ENCODE results near the gene SP5. TPM values are rescaled to one million over a fixed set of nuclear protein-coding genes. Genes with fewer than 3 reads are reported as not detected.
A peak's percentile ranks its signal among the peaks of the same experiment; 100 is the strongest.

The SP5 gene
- total and polyA plus RNA-seq, 9 of the 15 experiments (the other 6 are each of a cell fraction or from before 2014, with no cell fraction given), result 0.03 to 1.7 (median 0.16) TPM; not detected in 1

- TF ChIP-seq ARID4B (CRISPR knock-in tag; IDR thresholded peaks at IDR 0.05), result peak; percentile 12; the same call in 1 of the 2 replicates
- TF ChIP-seq TAF7 (tag; IDR thresholded peaks at IDR 0.05), result 0 out of 2 replicates have a peak, but pooled peaks have one; percentile 6
- peak; percentile 41 for TF ChIP-seq HDAC2 (IDR thresholded peaks at IDR 0.05)
- TF ChIP-seq TGIF2 (CRISPR knock-in tag; IDR thresholded peaks at IDR 0.05), result no peak
- TF ChIP-seq ZFP91 (CRISPR knock-in tag; IDR thresholded peaks at IDR 0.05), result no peak
- no peak for TF ChIP-seq PCBP2 (IDR thresholded peaks at IDR 0.05; ENCODE audit: low read depth, low read length, poor library complexity, severe bottlenecking)
- TF ChIP-seq SRSF1 (IDR thresholded peaks at IDR 0.05; ENCODE audit: low read depth, low read length), result no peak
- TF ChIP-seq TCF7L2 (IDR thresholded peaks at IDR 0.05; ENCODE audit: low read depth, low read length), result no peak
- TF ChIP-seq ZNF449 (CRISPR knock-in tag; IDR thresholded peaks at IDR 0.05), result no peak
- TF ChIP-seq MYNN (IDR thresholded peaks at IDR 0.05), result no peak
- no peak for TF ChIP-seq MYNN (CRISPR knock-in tag; IDR thresholded peaks at IDR 0.05)
- no peak for TF ChIP-seq CEBPG (CRISPR knock-in tag; IDR thresholded peaks at IDR 0.05)
- no peak for TF ChIP-seq CEBPG (tag; conservative IDR thresholded peaks at IDR 0.05 in 1 of 2, IDR thresholded peaks at IDR 0.05 in 1 of 2)
- TF ChIP-seq PTRF (tag; IDR thresholded peaks at IDR 0.05), result no peak
- TF ChIP-seq MLX (CRISPR knock-in tag; conservative IDR thresholded peaks at IDR 0.05), result no peak
- TF ChIP-seq ZNF140 (CRISPR knock-in tag; IDR thresholded peaks at IDR 0.05), result no peak
- TF ChIP-seq HCFC1 (IDR thresholded peaks at IDR 0.05; ENCODE audit: low read depth, low read length), result 0 out of 2 replicates have a peak, but pooled peaks have one; percentile 18
- TF ChIP-seq ZKSCAN3 (CRISPR knock-in tag; IDR thresholded peaks at IDR 0.05), result no peak
- no peak for TF ChIP-seq ZBTB1 (CRISPR knock-in tag; IDR thresholded peaks at IDR 0.05; ENCODE audit: borderline replicate concordance, low read depth)
Observed at GRCh38 chr2:170714381-170715061, 616 bp upstream of the SP5 start (continued).
